Astrocyte of the spinal cord (primary cell): Measurements from ENCODE around the gene PCDHA4.
"Not testable (repeated sequence)": the region's sequence is repeated elsewhere in the genome, so short reads cannot be mapped to it uniquely, and the experiment has no call there.

Experiments used
- DNase-seq: peaks from one replicate; pipeline ENCODE4 v3.0.0; 2011; ENCODE audit warnings: low read depth, low spot score
- H3K4me3 ChIP-seq: 2 replicates; pipeline ENCODE4 v1.5.1; 2011; ENCODE audit warnings: low read depth, mild to moderate bottlenecking, low read length, moderate library complexity
- in situ Hi-C: cut with HindIII; loops from 2 replicates; pipeline ENCODE4 v1.10.0; 2017; ENCODE audit warnings: low sequenced_read_pairs
- TF ChIP-seq, protein P1 (sequence below): IDR thresholded peaks from 2 replicates; pipeline ENCODE4 v1.5.1; 2012; ENCODE audit warnings: low read depth, mild to moderate bottlenecking, low read length, inconsistent platforms

The PCDHA4 gene

DNA sequence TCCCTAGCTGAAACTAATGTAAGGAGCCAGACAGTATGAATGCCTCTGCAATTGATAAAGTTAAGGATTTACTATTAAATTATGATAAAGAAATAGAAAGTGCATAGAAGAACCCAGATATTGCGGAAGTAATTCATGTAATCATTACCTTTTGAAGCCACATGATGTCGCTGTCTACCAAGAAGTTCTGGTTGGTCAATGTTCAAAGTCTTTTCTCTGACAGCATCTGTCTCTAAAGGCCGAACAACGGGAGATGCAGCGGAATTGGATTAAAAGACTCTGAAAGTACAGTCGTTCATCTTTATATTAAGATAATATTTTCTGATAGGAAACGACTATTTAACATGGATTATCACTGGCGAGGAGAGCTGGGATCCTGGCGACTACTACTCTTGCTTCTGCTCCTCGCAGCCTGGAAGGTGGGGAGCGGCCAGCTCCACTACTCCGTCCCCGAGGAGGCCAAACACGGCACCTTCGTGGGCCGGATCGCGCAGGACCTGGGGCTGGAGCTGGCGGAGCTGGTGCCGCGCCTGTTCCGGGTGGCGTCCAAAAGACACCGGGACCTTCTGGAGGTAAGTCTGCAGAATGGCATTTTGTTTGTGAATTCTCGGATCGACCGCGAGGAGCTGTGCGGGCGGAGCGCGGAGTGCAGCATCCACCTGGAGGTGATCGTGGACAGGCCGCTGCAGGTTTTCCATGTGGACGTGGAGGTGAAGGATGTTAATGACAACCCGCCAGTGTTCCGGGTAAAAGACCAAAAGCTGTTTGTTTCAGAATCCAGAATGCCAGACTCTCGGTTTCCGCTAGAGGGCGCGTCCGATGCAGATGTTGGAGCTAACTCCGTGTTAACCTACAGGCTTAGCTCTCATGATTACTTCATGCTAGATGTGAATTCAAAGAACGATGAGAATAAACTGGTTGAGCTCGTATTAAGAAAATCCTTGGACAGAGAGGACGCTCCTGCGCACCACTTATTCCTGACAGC lies 34.4 kb downstream of the PCDHA4 start, which contains the start of gene PCDHA8:
TSS of gene PCDHA8 (plus strand) at position 210 of the 985 bp plus-strand sequence. CDS start at position 345, 135 bp downstream.
- no peak for DNase-seq
- H3K4me3 ChIP-seq, result no peak within 1 kb of the TSS
- in situ Hi-C loops, result no loop called here
- TF ChIP-seq, protein P1, sequence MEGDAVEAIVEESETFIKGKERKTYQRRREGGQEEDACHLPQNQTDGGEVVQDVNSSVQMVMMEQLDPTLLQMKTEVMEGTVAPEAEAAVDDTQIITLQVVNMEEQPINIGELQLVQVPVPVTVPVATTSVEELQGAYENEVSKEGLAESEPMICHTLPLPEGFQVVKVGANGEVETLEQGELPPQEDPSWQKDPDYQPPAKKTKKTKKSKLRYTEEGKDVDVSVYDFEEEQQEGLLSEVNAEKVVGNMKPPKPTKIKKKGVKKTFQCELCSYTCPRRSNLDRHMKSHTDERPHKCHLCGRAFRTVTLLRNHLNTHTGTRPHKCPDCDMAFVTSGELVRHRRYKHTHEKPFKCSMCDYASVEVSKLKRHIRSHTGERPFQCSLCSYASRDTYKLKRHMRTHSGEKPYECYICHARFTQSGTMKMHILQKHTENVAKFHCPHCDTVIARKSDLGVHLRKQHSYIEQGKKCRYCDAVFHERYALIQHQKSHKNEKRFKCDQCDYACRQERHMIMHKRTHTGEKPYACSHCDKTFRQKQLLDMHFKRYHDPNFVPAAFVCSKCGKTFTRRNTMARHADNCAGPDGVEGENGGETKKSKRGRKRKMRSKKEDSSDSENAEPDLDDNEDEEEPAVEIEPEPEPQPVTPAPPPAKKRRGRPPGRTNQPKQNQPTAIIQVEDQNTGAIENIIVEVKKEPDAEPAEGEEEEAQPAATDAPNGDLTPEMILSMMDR, result peak; percentile 21

DNA sequence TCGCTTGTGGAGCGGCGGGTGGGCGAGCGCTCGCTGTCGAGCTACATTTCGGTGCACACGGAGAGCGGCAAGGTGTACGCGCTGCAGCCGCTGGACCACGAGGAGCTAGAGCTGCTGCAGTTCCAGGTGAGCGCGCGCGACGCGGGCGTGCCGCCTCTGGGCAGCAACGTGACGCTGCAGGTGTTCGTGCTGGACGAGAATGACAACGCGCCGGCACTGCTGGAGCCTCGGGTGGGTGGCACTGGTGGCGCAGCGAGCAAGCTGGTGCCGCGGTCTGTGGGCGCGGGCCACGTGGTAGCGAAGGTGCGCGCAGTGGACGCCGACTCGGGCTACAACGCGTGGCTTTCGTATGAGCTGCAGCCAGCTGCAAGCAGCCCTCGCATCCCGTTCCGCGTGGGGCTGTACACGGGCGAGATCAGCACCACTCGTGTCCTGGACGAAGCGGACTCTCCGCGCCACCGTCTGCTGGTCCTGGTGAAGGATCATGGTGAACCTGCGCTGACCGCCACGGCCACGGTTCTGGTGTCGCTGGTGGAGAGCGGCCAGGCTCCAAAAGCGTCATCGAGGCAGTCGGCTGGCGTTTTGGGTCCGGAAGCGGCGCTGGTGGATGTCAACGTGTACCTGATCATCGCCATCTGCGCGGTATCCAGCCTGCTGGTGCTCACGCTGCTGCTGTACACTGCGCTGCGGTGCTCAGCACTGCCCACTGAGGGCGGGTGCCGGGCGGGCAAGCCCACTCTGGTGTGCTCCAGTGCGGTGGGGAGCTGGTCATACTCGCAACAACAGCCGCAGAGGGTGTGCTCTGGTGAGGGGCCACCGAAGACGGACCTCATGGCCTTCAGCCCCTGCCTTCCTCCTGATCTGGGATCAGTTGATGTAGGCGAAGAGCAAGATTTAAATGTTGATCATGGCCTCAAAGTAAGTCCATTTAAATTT lies 36.2 kb downstream of the PCDHA4 start:
- in situ Hi-C loops, result no loop called here
- no peak overlapping the region for H3K4me3 ChIP-seq
- TF ChIP-seq, protein P1, result no peak
- DNase-seq, result no peak

- in situ Hi-C loops, DNase-seq, H3K4me3 ChIP-seq: not testable (repeated sequence)
Measured at GRCh38 chr5:140848139-140849102, 41.6 kb downstream of the PCDHA4 start, which contains the start of gene PCDHA9. Gene PCDHA9, plus strand, starts transcription at chr5:140848382. Its CDS starts 114 bp downstream, at chr5:140848496.

- DNase-seq, in situ Hi-C loops, H3K4me3 ChIP-seq: not testable (repeated sequence)
Measured at GRCh38 chr5:140849831-140850634, 43.2 kb downstream of the PCDHA4 start.

- TF ChIP-seq, protein P1, result no peak
- no peak within 1 kb of the TSS for H3K4me3 ChIP-seq
- in situ Hi-C loops, result no loop called here
- DNase-seq, result peak; percentile 5
Measured at GRCh38 chr5:140855772-140856674, 49.2 kb downstream of the PCDHA4 start, which contains the start of gene PCDHA10. Gene PCDHA10, plus strand, starts transcription at chr5:140855897. Its CDS starts 152 bp downstream, at chr5:140856049.
